Activated T-helper 9 cell treated with anti-CD3 and anti-CD28 coated beads, Interleukin-2, amount 50 U/mL, for 16 hours (primary cell): ENCODE results near the gene TAOK3.
"Not testable (repeated sequence)": the region's sequence is repeated elsewhere in the genome, so short reads cannot be mapped to it uniquely, and the experiment has no call there.

Source experiments
- DNase-seq: peaks from one replicate; pipeline ENCODE4 v3.0.0-alpha.2; 2020; ENCODE audit warnings: low read depth

The TAOK3 gene

DNA sequence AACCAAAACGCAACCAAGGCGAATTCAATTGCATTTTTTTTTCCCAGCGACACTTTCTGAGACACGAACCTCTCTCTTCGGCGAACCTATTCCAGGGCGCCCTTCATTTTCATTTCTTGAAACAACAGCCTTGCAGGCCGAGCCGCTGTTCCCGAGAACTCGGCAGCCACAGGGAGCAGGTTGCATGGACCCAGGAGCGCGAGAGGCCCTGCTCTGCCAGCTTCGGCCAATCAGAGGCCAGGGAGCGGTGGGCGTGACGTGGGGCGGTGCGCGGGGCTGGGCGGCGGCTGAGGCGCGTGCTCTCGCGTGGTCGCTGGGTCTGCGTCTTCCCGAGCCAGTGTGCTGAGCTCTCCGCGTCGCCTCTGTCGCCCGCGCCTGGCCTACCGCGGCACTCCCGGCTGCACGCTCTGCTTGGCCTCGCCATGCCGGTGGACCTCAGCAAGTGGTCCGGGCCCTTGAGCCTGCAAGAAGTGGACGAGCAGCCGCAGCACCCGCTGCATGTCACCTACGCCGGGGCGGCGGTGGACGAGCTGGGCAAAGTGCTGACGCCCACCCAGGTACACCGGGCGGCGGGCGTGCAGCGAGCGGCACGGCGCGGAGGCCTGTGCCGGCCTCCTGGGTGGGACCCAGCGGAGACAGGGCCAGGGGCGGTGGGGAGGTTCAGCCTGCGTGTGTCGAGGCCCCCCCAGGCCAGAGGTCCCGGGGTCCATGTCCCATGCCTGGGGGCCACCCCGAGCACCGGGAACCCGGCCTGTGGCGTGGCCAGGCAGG, 236.7 kb downstream of the TAOK3 start, which contains the start of gene PEBP1:
PEBP1 (plus strand) TSS at position 337 of the 771 bp plus-strand sequence; CDS start at position 423, 86 bp downstream.
- DNase-seq: peak; percentile 89

DNA sequence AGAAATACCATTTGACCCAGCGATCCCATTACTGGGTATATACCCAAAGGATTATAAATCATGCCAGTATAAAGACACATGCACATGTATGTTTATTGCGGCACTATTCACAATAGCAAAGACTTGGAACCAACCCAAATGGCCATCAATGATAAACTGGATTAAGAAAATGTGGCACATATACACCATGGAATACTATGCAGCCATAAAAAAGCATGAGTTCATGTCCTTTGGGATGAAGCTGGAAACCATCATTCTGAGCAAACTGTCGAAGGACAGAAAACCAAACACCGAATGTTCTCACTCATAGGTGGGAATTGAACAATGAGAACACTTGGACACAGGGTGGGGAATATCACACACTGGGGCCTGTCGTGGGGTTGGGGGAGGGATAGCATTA, 243.3 kb downstream of the TAOK3 start:
- not testable (repeated sequence) for DNase-seq

DNA sequence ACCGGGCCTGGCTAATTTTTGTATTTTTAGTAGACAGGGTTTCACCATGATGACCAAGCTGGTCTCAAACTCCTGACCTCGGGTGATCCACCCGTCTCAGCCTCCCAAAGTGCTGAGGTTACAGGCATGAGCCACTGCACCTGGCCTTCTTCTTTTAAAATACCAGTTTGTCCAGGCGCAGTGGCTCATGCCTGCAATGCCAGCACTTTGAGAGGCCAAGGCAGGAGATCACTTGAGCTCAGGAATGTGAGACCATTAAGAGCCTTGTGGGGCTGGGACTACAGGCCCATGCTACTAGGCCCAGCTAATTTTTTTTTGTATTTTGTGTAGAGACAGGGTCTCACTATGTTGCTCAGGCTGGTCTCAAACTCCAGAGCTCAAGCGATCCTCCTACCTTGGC, 244.8 kb downstream of the TAOK3 start:
- DNase-seq: no peak

DNA sequence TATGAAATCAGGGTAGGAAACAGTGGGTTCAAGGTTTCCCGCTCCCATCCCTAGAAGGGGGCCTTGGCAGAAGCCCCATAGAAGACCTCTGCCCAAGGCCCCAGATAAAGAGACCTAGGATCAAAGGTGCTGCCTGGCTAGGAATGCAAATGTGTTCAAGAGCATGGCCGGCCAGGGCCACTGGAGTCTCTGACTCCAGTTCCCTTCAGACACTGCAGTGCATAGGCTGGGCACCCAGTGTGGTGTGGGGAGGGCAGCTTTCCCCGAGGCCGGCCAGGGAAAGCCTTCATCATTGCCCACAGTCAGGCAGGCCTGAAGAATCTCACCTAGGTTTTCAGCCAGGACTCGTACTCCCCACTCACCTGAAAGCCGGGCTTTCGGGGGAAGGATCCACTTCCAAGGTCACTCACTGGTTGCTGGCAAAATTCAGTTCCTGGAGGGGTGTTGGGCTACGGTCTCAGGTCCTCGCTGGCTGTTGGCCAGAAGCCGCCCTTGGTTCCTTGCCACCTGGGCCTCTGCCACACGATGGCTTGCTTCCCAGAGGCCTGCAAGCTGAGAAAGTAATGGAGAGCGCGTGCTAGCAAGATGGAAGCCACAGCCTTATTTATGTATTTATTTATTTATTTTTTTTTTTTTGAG, 246.5 kb downstream of the TAOK3 start:
- no peak for DNase-seq

DNA sequence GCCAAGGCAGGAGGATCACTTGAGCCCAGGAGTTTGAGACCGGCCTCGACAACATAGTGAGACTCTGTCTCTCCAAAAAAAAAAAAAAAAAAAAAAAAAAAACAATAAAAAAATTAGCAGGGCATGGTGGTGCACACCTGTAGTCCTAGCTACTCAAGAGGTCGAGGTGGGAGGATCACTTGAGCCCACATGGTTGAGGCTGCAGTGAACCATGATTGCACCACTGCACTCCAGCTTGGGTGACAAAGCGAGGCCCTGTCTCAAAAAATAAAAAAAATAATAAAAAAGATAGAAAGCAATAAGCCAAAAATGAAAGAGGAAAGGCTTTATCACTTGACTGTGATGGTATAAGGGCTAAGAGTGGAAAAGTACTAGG, 247.0 kb downstream of the TAOK3 start:
- no peak for DNase-seq

DNA sequence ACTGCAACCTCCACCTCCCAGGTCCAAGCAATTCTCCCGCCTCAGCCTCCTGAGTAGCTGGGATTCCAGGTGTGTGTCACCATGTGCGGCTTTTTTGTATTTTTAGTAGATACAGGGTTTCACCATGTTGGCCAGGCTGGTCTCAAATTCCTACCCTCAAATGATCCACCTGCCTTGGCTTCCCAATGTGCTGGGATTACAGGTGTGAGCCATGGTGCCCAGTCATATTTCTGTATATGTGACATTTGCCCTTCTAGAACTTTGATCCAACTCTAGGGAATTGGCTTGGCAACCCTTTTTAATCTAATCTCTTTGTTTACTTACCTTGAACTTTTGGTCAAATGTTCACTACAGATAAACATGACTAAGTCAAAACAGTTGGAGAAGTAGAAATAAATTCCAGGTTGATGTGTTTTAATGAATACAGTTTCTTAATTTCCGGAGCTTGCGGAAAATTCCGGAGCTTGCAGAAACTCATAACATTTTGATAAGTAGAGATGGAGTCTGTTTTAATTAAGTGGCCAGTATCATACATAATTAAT, 248.3 kb downstream of the TAOK3 start:
- DNase-seq: no peak

DNA sequence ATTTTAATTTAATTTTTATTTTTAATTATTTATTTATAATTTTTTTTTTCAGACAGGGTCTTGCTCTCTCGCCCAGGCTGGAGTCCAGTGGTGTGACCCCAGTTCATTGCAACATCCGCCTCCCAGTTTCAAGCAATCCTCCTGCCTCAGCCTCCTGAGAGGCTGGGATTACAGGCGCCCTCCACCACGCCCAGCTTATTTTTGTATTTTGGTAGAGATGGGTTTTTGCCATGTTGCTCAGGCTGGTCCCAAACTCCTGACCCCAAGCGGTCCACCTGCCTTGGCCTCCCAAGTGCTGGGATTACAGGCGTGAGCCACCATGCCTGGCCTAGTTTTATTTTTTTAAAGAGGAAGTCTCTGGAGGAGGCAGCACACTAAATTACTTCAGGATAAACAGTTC, 250.4 kb downstream of the TAOK3 start:
- DNase-seq: no peak

DNA sequence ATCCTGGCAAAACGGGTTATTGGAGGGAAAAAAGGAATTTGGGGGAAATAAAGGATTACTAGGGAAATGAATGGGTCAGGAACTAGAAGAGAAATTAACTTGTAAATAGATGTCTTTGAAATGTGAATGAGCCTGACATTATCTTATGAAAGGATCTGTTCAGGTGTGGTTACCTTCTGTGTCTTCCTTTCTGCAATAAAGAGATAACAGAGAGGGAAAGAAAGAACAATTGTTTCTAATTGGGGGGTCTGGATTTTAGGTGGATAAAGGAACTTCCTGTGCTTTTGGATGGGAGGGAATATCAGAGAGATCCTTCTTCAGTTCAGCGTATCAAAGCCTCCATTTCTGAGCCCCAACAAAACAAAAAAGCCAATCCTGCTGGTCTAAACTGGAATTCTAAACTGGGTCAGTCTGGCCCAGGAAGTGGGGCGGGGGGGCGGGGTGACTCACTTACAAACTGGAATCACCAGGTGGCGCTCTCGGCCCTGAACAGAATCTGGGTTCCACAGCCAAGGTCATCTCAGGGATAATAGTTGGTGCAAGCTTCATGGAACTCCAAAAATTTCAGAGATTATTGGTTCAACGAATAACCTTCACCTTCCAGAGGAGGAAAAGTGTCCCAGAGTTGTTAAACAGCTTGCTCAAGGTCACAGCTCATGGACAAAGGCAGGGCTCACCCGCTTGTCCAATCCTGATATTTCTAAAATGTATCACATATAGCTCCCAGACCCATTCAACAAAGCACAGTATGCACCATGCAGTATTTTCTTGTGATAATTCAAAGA, 251.9 kb downstream of the TAOK3 start:
- peak; percentile 46 for DNase-seq

DNA sequence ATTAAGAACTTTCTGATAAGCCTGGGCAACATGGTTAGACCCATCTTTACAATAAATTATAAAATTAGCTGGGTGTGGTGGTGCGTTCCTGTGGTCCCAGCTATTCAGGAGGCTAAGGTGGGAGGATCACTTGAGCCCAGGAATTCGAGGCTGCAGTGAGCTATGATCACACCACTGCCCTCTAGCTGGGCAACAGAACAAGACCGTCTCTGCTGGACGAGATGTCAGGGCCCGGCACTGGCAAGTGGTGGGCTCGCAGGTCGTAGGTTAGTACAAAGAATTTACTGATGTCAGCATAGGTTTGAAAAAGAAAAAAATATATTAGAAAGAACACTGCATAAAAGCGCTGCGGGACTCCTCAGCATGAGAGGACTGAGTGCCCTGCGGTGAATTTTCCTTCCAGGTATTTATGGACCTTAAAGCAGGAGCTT, 253.2 kb downstream of the TAOK3 start:
- no peak for DNase-seq

DNA sequence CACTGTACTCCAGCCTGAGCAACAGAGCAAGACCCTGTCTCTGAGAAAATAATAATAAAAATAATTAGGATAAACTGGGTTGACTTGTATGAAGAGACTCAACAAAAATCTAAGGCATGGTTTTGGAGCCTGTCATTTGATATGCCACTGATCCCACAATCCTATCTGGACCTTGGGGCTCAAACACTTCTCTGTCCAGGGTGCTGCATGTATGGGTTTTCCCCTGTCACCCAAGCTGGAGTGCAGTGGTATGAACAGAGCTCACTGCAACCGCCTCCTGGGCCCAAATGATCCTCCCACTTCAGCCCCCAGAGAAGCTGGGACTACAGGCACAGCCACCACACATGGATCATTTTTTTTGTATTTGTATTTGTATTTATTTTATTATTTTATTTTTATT, 263.6 kb downstream of the TAOK3 start:
- no peak for DNase-seq

DNA sequence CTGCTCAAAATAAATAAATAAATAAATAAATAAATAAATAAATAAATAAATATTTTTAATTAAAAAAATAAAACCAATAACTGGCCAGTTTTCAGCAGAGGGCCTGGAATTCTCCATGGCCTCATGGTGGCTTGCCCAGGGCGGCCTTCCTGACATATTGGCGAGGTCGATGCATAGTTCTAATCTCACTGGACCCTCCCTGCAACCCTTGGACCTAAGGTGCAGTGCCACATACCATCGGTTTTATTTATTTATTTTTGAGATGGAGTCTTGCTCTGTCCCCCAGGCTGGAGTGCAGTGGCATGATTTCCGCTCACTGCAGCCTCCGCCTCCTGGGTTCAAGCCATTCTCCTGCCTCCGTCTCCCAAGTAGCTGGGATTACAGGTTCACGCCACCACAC, 265.0 kb downstream of the TAOK3 start:
- DNase-seq: no peak

DNA sequence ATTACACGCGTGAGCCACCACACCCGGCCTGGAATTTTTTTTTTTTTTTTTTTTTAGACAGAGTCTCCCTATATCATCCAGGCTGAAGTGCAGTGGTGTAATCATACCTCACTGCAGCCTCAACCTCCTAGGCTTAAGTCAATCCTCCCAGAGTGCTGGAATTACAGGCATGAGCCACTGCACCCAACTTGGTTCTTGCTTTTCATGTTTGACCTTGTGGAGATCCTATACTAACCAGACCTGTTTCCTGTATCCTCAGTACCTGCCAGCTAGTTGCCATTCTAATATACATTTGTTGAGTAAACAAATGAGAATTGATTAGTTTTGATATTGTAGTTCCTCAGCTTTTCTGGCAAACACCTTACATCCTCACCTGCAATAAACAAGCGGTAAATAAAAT, 265.7 kb downstream of the TAOK3 start:
- no peak for DNase-seq

DNA sequence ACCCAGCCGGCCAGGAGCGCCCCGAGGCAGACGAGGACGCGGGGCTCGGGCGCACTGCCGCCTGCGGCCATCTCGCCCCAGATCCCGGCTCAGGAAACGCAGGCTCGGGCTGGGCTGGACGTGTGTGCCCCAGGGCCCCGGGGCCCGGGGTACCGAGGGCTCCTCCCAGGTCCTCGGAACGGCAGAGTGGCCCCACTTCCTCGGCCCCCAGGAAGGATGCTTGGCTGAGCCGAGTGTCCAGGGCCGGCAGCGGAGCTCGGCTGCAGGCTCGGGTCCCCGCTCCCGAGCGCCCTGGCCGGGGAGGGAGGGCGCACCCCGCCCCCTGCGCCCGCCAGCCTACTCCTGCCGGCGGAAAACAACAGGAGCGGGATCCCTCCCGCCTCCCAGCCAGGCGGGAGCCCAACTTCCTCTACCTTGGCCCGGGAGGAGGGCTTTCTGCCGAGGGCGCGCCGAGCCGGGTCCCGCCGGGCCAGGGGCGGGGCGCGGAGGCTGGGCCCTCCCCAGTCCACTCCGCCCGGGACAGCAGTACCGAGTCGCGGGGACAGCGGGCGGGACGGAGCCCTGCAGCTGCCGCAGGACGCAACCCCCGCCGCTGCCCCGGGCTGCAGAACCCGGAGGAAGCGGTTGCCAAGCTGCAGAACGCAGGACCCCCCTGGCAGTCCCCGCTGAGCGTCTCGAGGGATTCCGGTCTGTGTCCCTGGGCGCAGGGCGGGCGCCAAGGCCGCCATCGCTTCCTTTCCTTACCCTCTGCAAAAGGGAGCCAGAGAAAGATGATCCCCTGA, 268.9 kb downstream of the TAOK3 start, which contains the start of gene VSIG10:
VSIG10 (minus strand) TSS at position 411 of the 782 bp plus-strand sequence; CDS start at position 71, 340 bp downstream.
- DNase-seq: peak; percentile 1

DNA sequence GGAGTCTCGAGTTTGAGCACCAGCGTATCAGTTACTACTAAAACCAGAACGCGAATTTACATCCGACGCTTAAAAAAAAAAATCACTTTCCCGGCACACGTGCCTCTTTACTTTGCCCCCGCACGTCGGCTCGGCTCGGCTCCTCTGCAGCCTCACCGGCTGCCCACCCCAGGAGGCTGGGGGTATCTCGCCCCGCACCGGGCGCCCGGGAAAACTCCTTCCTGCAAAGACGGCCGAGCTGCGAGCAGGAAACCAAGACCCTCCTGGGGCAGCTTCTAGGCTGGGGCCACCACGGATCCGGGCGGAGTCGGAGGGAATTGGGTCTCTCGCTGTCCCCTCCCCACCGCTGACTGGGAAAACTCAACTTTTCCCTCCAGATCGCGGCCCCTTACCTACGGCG, 269.5 kb downstream of the TAOK3 start:
- no peak for DNase-seq

DNA sequence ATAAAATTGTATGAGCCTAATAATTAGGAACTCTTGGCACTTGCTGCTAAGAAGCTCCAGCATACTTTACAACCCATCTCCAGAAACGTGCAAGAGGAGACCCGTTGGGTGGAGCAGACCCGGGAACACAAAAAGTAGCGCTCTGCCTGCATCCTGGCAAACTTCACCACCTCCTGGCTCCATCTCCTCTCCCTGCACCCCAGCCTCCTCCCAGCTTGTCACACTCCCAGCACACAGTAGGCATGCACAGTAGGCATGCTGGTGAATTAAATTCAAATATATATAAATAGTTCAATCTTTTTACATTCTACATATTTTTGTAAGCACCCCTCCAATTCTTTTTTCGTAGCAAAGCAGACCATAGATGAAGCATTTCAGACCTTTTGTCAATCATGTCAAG, 270.1 kb downstream of the TAOK3 start:
- no peak for DNase-seq

DNA sequence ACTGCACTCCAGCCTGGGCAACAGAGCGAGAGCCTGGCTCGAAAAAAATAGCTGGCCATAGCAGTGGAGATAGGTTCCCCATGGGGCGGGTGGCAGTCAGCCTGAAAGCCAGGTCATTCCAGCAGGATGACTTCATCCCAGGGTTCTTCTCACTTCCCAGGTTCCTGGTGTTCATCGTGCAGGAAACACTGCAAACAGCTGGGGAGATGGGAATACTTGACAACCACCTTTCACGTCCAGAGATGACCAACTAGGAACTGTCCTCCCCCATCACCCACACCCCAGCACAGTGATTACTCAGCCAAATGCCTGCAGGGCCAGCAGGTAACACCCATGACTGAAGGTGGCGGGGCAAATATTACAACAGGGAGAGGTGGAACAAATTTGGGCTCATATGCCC, 270.6 kb downstream of the TAOK3 start:
- DNase-seq: no peak

DNA sequence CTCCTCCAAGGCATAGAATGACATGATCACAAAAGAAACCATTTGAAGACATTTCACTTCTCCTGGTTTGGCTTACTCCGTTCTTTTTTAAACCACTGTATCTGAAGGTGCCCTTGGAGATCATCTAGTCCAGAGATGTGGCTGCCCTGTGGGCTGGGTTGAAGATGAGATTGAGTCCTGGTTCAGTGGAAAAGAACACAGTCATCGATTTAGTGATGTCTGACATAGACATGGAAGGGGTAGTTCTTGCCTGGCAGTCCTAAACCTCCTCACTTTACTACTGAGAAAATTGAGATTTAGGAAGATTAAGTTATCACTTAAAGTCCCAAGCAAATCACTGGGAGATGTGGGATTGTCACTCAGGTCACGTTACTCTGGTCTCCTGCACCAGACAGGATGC, 271.7 kb downstream of the TAOK3 start:
- DNase-seq: no peak
